COLO668 (cell line): ENCODE data around the gene AHNAK2.

ENCODE experiments used
- DNase-seq: peaks from one replicate; lab custom pipeline; 2025; ENCODE audit not compliant: unreplicated experiment; lab: John Stamatoyannopoulos, UW

Gene AHNAK2

DNA sequence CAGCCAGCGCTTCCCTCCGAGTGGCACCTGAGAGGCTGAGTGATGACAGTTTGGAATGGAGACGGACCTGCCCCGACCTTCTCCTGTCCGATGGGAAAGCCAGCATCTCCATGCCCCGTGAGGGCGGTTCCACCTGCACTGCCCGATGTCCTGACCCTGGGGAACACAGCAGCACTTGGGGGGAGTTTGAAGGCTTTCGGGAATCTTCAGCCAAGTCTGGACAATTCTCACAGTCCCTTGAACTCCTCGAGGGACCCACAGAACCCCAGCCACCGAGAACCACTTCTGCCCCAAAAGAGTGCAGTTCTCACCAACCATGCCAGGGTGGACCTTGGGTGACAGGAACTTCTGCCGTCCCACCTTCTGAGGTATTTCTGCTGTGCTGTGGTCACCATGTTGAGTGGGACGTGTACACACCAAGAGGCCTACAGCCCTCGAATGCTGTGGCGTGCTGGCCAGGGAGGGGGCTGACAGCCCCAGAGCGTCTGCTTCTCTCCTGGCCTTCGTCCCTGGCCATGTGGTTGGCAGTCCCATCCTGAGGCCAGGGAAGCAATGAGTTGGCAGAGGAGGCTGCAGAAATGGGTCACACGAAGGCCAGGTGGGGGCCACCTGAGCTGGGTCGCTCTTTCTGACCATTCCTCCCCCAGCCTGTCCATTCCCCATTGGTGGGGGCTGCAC, 8.5 kb upstream of the AHNAK2 start:
- no peak for DNase-seq

DNA sequence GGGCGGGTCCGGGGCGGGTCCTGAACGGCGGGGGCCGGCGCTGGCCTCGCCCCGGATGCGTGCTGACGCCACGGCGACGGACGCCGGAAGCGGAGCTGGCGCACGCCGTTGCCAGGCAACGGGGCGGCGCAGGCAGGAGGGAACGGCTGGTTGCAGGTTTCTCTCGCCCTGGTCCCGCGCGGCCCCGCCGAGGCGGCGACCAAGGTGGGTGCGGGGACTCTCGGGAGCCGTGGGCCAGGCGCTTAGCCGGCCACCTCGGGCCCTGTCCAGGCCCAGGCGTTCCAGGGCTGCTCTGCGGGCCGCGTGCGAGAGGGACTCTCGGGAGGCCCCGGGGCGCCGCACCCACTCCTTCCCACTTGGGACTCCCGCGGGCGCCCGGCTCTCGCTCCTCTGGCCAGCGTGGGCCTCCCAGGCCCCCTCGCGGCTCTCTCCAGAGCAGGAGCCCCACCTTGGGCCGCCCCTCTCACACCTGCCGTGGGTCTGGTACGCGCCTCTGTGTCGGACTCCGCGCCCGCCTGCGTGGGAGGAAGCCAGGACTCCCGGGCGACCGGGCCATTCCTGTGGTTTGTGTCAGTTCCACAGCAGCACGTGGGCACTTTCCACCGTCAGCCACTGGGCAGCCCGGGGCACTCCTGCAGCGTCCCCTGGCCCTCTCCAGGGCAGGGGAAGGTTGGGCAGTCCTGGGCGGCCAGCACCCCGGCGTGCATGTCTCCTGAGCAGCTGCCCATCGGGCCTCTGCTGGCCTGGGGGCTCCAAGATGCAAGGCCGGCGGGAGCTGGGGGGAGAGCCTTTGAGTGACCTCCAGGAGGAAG, 7.7 kb upstream of the AHNAK2 start, which contains the start of gene CLBA1:
Gene CLBA1 (plus strand): TSS at position 114 of the 812 bp plus-strand sequence. CDS start 644 bp downstream, at position 758.
- DNase-seq = peak; percentile 98

DNA sequence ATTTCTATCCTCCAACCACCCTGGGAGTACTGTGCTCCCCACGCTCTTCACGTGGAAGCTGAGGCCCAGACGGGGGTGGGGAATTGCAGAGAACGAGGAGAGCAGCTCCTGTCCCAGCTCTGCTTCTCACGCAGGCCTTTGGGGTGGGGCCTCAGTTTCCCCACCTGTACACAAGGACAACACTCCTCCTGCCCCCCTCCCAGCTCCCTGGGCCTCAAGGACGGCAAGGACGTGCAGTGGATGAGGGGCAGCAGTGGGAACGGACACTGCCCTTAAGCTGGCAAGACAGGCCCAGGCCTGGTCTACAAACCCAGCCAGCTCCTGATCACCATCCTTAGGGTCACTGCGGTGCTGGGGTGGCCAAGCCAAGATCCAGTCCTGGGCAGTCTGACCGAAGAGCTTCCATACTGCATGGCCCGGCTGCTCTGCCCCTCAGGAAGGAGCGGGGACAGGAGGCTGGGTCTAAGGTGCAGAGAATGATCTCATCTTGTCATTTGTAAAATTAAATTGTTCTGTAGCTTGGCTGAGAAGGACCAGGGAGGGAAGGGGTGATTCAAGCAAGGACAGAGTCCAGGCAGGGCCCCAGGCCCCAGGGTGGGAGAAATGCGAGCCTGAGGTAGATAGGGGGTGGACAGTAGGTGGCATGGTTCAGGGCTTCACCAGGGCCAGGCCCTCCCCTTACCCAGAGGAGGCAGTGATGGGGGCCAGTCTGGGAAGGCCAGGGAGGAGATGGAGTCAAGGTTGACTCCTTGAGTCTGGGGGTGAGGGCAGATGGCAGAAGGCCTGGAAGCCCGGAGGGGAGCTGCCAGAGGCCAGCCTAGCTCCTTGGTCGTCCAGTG, 6.1 kb upstream of the AHNAK2 start:
- no peak for DNase-seq

DNA sequence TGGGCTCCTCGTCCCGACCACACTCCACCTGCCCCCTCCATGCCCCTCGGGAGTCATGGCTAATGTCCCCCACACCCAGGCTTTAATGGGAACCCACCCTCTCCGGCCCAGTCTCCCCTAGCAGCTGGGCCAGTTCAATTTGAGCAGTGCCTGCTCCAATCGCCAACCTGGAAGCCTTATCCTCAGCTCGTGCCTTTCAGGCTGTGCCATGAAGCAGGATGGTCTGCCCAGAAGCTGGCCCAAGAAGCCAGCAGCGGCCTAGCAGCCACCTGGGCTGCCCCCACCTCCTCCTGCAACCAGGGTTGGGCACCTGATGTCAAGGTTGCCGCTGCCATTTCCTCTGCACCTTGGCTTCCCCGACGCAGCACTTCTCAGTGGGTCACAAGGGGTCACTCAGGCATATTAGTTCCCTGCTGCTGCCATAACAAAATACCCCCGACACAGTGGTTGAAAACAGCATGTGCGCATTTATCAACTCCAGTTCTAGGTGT, 5.1 kb upstream of the AHNAK2 start:
- DNase-seq = no peak

DNA sequence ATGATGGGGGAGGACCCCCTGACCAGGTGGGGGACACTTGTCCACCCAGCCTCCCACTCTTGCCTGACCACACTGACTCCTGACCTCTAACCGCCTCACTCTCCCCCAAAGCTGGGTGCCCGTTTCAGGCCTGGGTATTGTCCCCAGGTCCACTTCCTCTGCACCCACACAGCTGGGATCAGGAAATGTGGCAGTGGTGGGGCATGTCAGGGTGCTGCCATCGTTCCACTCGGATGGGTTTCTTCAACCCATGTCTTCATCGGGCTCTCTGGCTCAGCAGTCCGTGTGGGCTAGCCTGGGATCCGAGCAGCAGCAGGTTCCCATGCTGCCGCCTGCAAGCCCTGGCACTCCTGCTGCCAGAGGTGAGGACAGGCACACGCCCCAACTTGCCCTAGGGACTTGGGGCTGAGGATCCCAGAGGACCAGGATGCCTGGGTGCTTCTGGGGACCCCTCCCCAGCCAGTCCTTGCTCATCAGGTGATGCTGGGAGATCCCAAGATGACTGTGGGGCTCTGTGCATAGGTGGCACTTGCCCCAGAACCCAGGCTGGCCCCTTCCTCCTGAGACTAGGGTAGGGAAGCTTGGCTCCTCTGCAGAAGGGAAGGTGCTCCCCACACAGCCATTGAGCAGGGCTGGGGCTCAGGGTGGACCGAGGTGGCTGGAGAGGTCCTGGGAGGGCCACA, 4.5 kb upstream of the AHNAK2 start:
- no peak for DNase-seq

DNA sequence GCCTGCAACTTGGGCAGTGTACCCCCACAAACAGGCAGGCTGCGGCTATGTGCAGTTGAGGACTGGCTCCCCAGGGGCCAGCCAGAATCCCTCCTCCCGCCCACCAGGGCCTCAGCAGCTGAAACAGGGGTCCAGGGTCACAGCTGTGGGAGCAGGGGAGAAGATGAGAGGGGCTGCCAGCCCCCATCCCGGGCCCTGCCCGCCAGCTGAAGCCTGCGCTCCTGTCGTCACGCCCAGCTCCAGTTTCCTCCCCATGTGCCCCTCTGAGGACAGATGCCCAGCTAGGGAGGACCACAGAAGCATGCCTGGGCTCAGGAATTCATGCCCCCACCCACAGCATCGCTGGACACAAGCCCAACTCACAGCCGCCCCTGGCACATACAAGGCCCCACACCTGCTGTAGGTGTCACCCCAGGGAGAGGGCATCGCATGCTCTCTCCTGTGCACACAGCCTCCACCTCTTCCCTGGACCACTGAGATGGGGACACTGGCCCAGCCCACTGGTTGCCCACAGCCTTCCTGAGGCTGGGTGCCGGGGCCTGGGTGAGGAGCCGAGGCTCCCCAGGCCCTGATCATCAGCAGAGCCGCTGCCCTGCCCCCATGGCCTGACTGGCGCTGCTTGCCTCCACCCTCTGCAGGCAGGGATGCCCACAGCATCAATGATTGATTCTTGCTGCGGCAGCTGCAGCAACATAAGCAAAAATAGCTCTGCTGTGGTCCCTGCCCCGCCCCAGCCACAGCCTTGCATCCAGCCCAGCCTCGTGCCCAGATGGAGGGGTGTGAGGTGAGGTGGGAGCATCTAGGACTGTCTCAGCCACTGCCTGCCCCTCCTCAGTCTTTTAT, 3.7 kb upstream of the AHNAK2 start:
- DNase-seq = peak; percentile 22

DNA sequence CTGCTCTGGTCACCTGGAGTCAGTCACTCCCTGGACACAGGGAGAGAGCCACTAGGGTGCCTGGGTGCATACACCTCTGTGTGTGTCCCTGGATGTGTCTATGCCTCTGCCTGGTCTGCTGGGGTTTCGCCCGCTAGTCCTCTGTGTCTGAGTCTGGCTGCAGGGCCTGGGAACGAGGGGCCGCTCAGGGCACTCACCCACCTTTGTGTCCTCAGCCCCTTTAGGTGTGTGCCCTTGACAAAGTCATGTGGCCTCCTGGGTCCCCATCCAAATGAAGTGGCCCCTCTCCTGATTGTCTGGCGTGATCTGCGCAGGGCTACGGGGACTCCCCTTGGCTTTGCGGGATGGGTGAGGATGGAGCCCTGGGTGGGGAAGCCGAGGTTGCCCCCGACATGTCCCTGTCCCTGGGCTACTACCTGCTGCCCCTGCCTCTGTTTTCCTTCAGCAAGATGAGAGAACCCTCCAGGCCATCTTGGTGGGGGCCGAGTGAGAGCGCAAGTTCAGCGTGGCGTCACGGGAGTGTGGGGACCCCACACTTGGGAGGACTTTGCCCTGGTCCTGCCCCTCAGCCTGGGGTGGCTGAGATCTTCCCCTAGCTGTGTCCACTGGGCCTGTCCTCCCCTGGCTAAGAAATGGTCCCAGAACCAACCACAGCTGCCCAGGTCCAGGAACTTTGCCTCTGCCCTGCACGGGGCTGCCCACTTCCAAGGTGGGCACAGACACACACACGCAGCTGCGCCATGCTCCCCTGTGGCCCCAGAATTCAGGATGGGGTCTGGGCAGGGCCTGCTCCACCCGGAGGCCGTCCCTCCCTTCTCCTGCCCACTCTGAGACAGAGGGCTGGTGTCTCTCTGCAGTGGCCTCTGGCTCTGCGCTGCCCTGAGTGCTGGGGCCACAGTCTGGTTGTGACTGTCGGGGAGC, 2.7 kb upstream of the AHNAK2 start:
- DNase-seq = no peak

DNA sequence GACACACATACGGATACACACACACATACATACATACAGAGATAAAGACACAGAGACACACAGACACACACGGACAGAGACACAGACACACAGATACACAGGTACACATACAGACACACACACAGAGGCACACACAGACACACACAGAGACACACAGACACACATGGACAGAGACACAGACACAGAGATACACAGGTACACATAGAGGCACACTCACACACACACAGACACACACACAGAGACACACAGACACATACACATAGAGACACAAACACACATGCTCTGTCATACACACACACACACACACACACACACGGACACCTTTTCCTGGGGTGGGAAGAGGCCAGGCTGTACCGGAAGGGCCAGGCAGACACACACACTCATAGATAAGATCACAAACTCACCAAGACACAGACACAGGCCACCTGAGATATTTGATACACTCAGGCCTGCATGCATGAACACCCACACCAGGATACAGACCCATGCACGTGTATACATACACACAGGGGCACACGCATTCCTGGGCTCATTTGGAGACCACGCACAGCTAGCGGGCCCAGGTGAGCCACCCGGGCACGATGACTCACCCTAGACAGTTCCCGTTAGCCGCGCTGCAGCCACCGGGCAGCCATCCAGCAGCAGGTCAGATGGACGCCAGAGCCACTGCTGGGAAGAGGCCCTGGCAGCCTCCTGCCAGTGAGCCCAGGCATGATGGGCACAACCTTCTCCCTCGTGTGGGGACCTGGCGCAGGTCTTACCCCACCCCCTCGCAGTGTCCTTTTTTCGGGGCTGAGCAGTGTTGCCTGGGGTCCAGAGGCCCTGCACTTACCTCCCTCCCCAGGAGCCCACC, 1.8 kb upstream of the AHNAK2 start:
- DNase-seq = peak; percentile 57

DNA sequence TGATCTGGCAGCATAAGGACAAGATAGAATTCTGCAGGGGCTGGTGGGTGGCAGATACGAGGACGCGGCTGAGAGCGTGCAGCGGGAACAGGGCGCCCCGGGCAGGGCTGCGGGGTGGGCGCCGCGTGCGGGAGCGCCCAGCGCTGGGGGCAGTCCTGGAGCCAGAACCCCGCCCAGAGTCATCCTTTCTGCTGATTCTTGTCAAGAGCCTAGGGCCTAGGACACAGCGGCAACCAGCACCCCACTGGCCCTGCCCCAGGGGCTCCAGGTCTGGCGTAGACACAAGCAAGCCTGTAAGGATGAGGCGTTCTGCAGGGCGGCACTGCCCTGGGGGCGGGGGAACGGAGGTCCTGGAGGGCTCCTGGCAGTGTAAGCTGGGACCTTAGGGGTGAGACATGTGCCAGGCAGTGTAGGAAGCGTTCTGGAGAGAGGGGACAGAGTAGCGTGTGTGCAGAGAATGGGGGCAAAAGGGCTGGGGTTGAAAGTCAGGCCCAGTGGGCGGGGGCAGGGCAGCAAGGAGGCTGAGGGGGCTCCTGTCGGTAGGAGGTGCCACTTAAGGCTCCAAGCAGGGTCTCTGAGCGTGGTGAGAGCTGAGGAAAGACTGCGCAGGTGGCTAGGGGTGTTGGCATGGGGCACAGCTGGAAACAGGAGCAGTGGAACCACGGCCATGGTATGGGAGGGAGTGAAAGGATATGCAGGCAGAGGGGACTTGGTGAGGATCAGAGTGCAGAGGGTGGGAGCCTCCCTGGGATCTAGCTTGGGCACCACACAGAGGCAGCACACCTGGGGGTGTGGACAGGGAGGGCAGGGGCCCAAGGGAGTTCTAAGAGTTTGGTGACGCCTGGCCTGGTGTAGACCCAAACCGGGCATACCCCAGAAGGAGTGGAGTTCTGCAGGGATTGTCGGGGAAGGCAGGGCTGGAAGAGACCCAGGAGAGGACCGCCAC, 845 bp upstream of the AHNAK2 start:
- DNase-seq = no peak

DNA sequence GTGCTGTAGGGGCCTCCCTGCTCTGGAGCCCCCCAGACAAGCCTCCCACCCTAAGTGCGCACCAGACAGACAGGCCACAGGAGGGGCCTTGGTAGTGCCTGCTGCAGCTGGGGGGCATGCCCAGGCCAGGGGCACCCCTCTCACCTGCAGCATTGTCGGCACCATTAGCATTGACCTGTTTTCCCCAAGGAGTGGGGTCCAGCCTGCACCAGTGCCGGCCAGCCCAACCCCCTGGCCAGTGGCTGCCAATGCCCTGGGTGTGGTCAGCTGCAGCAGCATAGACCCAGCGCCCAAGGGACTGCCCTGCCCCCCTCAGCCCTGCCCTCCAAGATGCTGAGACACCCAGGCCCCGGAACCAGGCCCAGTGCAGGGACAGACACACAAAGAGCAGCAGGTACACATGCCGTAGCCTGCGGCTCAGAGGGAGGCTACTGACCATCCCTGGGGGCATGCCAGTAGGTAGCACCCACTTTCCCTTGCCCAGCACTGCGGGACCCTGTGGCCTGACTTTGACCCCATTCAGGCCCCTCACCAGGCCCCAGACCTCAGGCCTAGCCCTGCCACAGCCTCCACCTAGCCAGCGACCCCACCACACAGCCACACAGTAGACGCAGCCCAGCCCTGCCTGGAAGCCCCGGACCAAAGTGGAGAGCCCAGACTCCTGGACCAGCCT, 1.0 kb downstream of the AHNAK2 start:
- DNase-seq = no peak

DNA sequence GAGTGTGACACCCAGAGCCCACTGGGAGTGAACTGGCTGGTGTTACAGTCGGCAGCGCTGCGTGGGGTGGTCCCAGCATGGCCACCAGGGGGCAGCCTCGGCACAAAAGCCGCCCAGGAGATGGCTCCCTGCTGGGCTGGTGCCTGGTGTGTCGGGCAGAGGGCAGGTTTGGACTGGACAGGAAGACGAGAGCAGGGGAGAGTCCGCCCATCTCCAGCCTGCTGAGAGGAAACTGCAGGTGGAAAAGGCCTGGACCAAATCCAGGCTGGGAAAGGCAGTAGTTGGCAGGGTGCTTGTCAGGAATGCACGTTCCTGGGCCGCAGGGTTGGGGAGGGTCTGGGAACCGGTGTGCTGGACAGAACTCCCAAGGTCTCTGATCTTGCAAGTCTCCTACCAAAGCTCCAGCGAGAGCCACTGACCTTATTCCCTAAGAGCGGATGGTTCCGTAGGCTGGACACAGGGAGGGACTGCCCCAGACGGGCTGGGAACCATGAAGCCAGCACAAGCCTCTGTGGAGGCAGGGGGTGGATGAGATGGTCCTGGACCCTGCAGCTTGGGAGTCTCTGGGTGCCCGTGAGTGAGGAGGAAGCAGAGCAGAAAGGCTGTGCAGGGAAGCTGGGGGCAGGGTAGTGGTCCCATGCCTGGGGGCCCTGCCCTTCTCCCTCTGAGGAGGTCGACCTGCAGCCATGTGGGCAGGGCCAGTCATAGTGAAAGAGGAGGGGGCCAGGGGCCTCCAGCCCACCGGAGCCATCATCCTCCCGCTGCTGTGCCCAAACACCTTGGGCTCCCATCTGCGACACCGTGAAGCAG, 1.8 kb downstream of the AHNAK2 start:
- peak; percentile 90 for DNase-seq

DNA sequence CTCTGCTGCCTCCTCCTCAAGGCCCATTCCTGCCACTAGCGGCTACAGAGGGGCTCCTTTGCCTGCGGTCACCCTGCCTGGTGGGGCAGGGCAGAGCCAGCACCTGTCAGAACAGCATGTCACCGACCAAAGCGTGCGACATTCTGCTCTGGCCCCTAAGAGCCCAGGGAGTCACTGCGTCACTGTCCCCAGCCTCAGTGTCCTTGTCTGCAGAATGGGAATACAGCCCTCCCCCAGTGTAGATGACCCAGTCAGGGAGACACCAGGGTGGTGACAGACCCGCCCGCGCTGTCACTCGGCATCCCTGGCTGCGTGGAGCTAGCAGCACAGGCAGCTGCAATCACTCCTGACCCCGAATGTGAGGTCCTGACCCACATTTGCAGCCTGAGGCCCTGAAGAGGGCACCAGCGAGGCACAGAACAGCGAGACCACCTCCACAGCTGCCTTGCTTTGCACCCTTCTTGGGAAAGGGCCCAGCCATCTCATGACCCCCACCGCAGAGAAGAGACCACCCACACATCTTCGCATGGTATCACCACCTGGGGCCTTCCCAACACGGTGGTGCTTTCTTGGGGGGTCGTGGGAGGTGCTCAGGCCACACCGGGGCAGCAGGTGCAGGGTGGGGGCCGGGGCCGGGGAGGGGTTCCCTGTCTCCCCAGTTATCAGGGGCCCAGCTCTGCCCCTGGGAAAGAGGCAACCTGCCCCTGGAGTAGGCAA, 2.5 kb downstream of the AHNAK2 start:
- DNase-seq = no peak

DNA sequence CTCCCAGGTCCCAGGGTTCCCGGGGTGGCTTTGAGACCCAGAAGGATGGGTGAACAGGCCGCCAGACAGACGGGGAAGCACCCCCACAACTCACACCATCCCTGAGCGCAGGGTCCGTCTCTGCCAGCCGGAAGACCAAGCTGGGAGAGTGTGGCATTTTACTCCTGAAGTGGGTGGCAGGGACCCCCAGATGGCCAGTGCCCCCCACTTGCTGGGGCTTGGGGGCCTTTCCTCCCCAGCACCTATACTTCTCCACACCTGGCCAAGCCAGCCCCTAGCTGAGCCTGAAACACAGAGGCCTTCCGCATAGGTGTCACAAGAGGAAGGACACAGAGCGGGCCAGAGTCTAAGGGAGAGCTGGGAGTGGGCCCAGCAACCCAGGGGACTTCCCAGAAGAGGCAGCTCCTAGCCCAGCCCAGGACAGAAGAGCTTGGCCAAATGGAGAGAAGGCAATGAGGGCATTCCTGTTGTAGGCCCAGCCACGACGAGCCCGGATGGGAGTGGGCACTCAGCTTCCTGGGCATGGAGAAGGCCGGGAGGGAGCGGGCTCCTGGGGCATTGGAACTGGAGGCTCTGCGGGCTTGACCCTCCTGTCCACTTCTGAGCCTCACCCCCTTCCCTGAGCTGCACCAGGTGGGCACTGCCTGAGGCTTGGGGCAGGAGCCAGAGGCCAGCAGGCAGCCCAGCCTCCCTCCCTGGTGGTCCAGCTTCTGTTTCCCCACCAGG, 3.3 kb downstream of the AHNAK2 start:
- DNase-seq = no peak

DNA sequence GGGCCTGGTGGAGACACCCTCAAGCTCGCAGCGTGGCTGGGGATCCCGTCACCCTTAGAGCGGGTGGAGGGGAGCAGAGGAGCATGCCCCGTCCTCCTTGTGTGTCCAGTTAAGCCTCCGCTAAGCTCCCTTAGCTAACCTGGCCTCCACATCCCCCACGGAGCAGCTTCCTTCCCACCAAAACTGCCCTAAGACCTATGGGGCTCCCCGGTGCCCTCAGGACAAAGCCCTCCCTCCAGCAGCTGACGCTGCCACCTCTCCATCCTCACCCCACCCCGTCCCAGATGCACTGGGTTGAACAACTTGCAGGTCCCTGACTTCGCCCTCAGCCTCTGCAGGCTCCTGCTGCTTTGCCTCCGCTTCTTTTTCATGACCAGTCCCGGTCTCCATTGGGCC, 4.0 kb downstream of the AHNAK2 start:
- no peak for DNase-seq
